GM20000 (cell line): ENCODE results near the gene IBTK.

Experiments
- DNase-seq: peaks from one replicate; pipeline ENCODE4 v3.0.0; 2012; ENCODE audit warnings: low spot score
- TF ChIP-seq, protein P1 (sequence below): IDR thresholded peaks from 2 replicates; pipeline ENCODE4 v1.5.1; 2012; ENCODE audit warnings: mild to moderate bottlenecking, control low read depth; ENCODE audit errors: extremely low read depth, missing control alignments

Gene IBTK

DNA sequence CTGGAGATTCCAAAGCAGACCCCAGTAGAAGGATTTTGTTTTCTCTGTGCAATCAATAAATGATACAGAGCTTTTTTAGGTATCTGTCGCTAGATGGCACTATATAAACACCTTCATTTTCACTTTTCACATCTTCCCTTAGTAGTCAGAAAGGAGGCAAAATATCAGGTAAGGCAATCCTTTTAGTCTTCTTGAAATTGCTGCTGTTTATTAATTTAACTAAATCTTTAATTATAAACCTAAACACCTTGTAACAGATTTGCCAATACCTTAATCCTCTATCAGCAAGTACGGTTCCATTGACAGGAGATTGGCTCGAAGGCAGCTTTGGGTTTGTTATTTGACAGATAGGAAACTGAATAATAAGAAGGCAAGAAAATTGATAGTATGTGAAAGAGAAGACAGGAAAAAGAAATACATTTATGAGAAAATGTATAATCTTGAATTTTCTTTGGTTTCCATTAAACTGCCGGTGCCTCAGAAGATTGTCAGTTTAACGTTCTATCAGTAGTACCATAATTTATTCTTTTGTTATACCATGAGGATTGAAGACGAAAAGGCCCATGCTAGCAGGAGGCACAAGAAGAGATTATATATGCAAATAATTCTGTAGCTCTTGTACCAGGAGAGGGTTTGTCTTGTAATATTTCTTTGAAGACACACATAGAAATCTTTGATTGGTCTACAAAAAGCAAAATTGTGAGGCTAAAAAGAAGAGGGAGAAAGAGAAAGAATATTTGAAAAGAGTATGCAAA lies 23.5 kb upstream of the IBTK start:
- DNase-seq = peak; percentile 56
- TF ChIP-seq, protein P1, sequence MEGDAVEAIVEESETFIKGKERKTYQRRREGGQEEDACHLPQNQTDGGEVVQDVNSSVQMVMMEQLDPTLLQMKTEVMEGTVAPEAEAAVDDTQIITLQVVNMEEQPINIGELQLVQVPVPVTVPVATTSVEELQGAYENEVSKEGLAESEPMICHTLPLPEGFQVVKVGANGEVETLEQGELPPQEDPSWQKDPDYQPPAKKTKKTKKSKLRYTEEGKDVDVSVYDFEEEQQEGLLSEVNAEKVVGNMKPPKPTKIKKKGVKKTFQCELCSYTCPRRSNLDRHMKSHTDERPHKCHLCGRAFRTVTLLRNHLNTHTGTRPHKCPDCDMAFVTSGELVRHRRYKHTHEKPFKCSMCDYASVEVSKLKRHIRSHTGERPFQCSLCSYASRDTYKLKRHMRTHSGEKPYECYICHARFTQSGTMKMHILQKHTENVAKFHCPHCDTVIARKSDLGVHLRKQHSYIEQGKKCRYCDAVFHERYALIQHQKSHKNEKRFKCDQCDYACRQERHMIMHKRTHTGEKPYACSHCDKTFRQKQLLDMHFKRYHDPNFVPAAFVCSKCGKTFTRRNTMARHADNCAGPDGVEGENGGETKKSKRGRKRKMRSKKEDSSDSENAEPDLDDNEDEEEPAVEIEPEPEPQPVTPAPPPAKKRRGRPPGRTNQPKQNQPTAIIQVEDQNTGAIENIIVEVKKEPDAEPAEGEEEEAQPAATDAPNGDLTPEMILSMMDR = peak; percentile 25

DNA sequence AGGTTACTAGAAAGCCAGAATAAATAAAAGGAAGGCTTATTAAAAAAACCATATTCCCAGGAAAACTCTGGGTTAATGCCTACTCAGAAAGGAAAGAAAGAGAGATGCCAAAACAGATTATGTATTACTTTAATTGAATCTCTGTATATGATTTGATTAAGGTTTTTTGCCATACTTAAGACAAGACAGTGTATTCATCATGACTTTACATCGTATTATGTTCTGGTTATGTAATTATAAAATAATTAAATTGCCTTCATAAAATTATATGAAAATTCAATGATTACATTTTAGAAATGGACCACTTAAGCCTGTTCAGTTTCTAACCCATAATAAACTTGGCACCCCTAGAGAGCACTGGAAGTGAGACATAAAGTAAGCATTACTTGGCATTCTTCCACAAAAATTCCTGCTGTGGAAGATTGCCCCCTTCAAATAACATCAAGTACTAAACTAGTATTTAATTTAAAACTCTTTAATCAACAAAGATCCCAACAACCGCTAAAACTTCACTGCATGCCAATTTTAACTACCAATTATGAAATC lies 20.8 kb upstream of the IBTK start:
- DNase-seq = no peak
- TF ChIP-seq, protein P1 = no peak

DNA sequence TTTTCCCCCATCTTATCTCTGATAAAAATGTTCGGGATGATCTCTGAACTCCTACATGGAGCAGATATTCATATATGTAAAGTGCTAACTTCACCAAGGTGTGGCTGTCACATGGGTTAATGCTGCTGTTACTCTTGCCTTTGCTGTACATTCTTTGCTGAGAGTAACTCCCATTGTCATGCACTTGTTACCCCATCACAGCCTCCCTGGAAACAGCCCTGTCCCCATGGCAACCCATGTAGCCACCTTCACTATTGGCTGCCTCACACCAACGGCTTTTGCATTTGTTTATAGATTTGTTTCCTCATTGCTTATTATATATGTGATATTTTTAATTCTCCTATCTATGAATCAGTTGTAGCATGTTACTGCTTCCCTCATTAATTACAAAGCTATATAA lies 17.3 kb upstream of the IBTK start:
- no peak for DNase-seq
- TF ChIP-seq, protein P1 = no peak

DNA sequence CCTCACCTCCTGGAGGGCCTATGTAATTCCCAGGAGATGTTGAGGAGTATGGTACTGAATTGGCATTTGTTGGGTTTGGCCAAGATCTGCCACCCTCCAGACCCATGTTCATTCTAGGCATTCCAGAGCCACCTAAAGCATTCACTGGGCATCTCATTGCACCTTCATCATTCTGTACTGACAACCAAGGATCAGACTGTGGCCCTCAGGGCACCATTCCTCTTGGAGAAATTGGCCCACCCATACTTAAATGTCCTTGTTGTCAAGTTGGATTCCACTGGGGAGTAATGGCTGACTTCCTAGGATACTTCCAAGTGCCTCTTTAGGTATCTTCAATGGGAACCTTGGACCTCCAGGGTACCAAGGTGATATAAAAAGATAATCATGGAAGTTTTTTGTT lies 16.8 kb upstream of the IBTK start:
- TF ChIP-seq, protein P1 = no peak
- no peak for DNase-seq

DNA sequence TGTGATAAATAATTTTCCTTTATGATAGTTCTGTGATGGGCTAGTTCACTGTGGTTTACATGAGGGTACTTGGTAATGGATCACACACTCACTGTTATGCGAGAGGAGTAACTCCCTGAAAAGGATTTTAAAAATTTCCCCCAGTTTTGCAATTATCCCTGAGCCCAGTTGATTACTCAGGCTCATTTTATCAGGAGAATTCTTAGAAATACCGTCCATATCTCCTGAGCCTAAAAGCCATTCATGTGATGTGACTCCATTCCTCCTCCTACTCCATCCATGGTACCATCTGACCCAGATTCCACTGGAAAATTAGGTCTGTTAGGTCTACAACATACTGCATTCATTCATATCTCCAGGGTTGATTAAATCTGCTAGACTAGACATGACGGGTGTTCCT lies 16.4 kb upstream of the IBTK start:
- DNase-seq = no peak
- TF ChIP-seq, protein P1 = no peak

DNA sequence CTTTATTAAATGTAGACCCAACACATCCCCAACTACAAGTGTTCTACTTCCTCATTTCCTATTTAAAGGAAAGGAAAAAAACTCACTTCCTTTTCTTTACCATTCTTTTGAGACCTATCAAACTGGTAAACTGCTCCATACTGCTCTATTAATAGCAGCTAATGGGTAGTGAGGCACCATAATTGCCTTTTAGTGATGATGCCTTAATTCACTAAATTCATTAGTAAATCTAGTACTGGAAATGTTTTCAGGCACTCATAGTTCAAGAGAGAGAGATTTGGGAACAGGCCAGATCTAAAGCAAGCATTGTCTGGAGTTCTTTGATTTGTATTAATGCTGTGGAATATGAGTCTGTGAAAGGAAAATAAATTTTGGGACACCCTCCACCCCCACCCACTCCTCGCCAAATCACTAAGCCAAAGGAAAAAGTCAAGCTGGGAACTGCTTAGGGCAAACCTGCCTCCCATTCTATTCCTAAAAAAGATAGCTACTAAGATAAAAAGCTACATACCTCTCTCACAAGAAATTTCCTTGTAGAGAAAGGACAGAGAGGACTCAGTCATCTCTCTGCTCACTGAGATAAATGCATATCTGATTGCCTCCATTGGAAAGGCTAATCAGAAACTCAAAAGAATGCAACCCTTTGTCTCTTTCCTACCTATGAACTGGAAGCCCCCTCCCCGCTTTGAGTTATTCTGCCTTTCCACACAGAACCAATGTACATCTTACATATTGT lies 13.6 kb upstream of the IBTK start:
- TF ChIP-seq, protein P1 = no peak
- DNase-seq = no peak

DNA sequence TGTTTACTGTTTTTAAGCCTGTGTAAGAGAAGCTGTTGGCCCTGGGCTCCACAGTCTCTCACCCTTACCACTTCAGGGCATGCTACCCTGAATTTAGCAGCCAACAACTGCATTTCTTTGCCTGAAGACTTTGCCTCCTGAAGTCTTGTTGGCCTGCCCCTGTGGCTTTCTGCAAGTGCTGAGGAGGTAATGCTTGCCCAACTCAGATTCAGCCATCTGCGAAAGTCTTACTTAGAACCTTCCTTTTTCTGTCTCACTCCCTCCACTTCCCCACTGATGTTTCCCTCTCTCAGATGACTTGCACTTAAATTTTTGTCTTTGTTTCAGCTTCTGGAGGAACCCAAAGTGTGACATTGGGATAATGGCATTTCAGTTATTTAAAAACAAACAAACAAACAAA lies 11.8 kb upstream of the IBTK start:
- DNase-seq = no peak

More for the DNA sequence above, 11.8 kb upstream of the IBTK start:
- TF ChIP-seq, protein P1 = no peak
